ENCODE measurements around the gene FAM53A. TPM values are rescaled to one million over a fixed set of nuclear protein-coding genes. Genes with fewer than 3 reads are reported as not detected.
"Not testable (repeated sequence)": the region's sequence is repeated elsewhere in the genome, so short reads cannot be mapped to it uniquely, and the experiment has no call there.

Gene FAM53A
- total and polyA plus RNA-seq, 4 experiments from 2014 or later: 0.89 to 2.8 (median 1.7) TPM

- H3K27ac ChIP-seq (ENCODE audit: low read depth, low read length); H3K27me3 ChIP-seq (ENCODE audit: insufficient read depth, low read length); DNase-seq; H3K9me3 ChIP-seq (ENCODE audit: control insufficient read depth in 1 of 2, low read length in 2 of 2); intact Hi-C loops (cut with micrococcal nuclease); H3K27me3 Mint-ChIP-seq; H3K4me3 Mint-ChIP-seq; H3K4me1 ChIP-seq (ENCODE audit: insufficient read depth, low read length); H3K9me3 Mint-ChIP-seq; H3K4me3 ChIP-seq (ENCODE audit: low read length in 2 of 2): not testable (repeated sequence)
- H3K36me3 ChIP-seq (ENCODE audit: insufficient read depth, low read length): peaks cover 36% of the 10 kb centered on the region
- H3K4me1 Mint-ChIP-seq: peaks cover 12 to 40% (median 24%) of the 10 kb centered on the region in 4 donors
- H3K36me3 Mint-ChIP-seq: peaks cover 36 to 67% of the 10 kb centered on the region in 2 donors
- ChIA-PET CTCF (ENCODE audit: partially characterized antibody) (interaction anchor here (1.3 to 9.7 kb wide), 4 partner anchors 9 to 31 kb away, joined by 3 to 115 read pairs (median 4); partner anchors contain the start of genes TACC3 and TMEM129), POLR2A (ENCODE audit: partially characterized antibody) (interaction anchor here (1.3 to 3.7 kb wide), 3 partner anchors 9 to 19 kb away, joined by 3 to 14 read pairs (median 4); partner anchors contain the start of genes SLBP, TACC3 and TMEM129)
- peak overlapping the region in 1 of 7 donors; percentile 29 for H3K27ac Mint-ChIP-seq
Observed at GRCh38 chr4:1701671-1702070, 17.6 kb upstream of the FAM53A start.

- peak overlapping the region in 1 of 7 donors; percentile 44 for H3K27ac Mint-ChIP-seq
- H3K4me1 ChIP-seq (ENCODE audit: insufficient read depth, low read length): peaks cover 4% of the 10 kb centered on the region
- no peaks in the 10 kb centered on the region for H3K27me3 ChIP-seq (ENCODE audit: insufficient read depth, low read length)
- POLR2A ChIA-PET (ENCODE audit: partially characterized antibody): interaction anchor here (2.5 to 7.5 kb wide), 2 partner anchors 16 to 27 kb away, joined by 8 to 128 read pairs; partner anchors contain the start of genes SLBP, TACC3 and TMEM129
- H3K27me3 Mint-ChIP-seq: no peaks in the 10 kb centered on the region
- DNase-seq: no peak
- peaks cover 3 to 7% (median 6%) of the 10 kb centered on the region in 4 donors for H3K4me1 Mint-ChIP-seq
- peaks cover 32 to 60% of the 10 kb centered on the region in 2 donors for H3K36me3 Mint-ChIP-seq
- CTCF ChIA-PET (ENCODE audit: partially characterized antibody): interaction anchor here (1.5 to 12.3 kb wide), 5 partner anchors 10 to 204 kb away, joined by 4 to 591 read pairs (median 53); partner anchors contain the start of genes SLBP, TACC3 and TMEM129
- no peaks in the 10 kb centered on the region for H3K9me3 ChIP-seq (ENCODE audit: control insufficient read depth in 1 of 2, low read length in 2 of 2)
- H3K9me3 Mint-ChIP-seq: no peaks in the 10 kb centered on the region
- H3K4me3 Mint-ChIP-seq: no peak overlapping the region
- intact Hi-C loops (cut with micrococcal nuclease): no loop called here
- peaks cover 65% of the 10 kb centered on the region for H3K36me3 ChIP-seq (ENCODE audit: insufficient read depth, low read length)
- H3K27ac ChIP-seq (ENCODE audit: low read depth, low read length): no peak overlapping the region
- no peak overlapping the region for H3K4me3 ChIP-seq (ENCODE audit: low read length in 2 of 2)
Observed at GRCh38 chr4:1695913-1696312, 11.8 kb upstream of the FAM53A start.

DNA sequence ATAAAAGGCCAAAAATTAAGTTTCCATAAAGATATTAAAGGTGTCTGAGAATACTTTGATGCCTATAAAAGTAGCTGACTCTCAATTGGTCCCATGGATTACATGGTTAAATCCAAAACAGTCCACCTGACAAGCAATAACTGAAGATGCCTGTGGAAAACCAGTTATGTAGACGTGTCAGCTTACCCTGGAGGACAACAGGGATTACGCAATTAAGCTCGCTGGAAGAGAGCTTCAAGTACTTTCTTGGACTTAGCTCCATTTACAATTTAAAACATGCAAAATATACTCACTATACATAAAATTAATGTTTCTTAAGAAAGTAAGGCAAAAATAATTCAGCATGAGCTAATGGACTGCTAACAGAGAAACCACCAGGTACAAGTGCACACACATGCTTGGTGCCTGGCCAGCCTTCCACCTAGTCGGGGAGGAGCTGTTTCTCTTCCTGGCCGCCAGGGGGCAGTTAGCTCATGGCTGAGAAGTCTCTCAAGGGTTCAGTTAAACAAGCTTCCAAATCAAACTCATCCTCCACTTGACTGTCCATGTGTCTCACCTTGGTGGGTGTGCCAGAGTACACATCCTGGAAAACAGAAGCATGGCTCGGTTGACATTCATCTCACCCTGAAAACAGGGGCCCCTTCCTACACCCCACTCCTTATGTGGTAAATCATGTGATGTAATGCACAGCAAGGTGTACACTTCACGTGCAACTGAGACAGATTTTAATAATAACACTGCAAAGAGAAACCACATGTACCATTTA, 9.2 kb upstream of the FAM53A start:
- CTCF ChIA-PET (ENCODE audit: partially characterized antibody): interaction anchor here (0.7 to 12.3 kb wide), 32 partner anchors 10 to 776 kb away, joined by 3 to 591 read pairs (median 4); partner anchors contain the start of genes FAM53A, LETM1, RNF4 and SLBP
- Mint-ChIP-seq H3K9me3 (no peaks in the 10 kb centered on the region), H3K27me3 (no peaks in the 10 kb centered on the region), H3K4me3 (no peak overlapping the region), H3K27ac (peak overlapping the region in 6 of 7 donors; percentile 26 to 90 (median 62)), H3K36me3 (peaks cover 29 to 47% of the 10 kb centered on the region in 2 donors), H3K4me1 (peaks cover 3 to 5% (median 4%) of the 10 kb centered on the region in 4 donors)
- peaks cover 4% of the 10 kb centered on the region for H3K4me1 ChIP-seq (ENCODE audit: insufficient read depth, low read length)
- intact Hi-C loops (cut with micrococcal nuclease): loop anchor here (1.0 kb wide), 4 partner anchors 10 to 206 kb away; partner anchors contain the start of gene SLBP
- no peaks in the 10 kb centered on the region for H3K9me3 ChIP-seq (ENCODE audit: control insufficient read depth in 1 of 2, low read length in 2 of 2)
- H3K36me3 ChIP-seq (ENCODE audit: insufficient read depth, low read length): peaks cover 49% of the 10 kb centered on the region
- H3K4me3 ChIP-seq (ENCODE audit: low read length in 2 of 2): no peak overlapping the region
- no peak overlapping the region for H3K27ac ChIP-seq (ENCODE audit: low read depth, low read length)
- DNase-seq: peak; percentile 77 to 81 (median 81)
- no peaks in the 10 kb centered on the region for H3K27me3 ChIP-seq (ENCODE audit: insufficient read depth, low read length)
- POLR2A ChIA-PET (ENCODE audit: partially characterized antibody): interaction anchor here (0.7 to 7.5 kb wide), 8 partner anchors 10 to 88 kb away, joined by 3 to 128 read pairs (median 5); partner anchors contain the start of genes FAM53A, SLBP, TACC3 and TMEM129

DNA sequence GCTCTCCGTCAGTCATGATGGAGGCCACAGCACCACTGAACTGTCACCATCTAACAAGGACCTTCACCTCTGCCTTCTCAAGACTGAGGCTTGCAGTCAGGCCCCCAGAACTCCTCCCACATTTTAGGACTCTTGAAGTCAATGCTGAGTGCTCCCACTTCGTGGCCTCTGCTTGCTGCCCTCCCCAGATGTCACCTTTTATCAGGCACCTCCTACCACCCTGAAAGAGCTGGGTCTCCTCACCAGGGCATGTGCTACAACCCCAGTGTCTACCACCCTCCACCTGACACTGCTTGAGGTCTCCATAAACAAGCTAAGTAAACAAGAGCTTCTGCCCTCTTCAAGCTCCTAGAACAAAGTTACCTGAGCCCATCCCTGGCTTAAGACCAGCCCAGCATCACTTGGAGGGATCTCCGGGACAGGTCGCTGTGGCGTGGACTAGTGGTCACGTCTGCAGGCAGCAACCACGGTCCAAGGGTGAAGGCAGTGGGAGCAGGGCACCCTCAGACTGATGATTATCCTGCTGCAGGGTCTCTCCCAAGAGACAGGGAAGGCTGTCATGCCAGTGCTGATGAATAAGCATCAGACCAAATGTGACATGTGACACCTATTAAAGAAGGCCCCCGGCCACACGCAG, 7.7 kb upstream of the FAM53A start:
- no peaks in the 10 kb centered on the region for H3K27me3 Mint-ChIP-seq
- Histone ChIP-seq H3K4me3 (ENCODE audit: low read length in 2 of 2) (no peak overlapping the region), H3K27ac (ENCODE audit: low read depth, low read length) (no peak overlapping the region), H3K9me3 (ENCODE audit: control insufficient read depth in 1 of 2, low read length in 2 of 2) (no peaks in the 10 kb centered on the region), H3K4me1 (ENCODE audit: insufficient read depth, low read length) (peaks cover 4% of the 10 kb centered on the region), H3K36me3 (ENCODE audit: insufficient read depth, low read length) (peaks cover 49% of the 10 kb centered on the region), H3K27me3 (ENCODE audit: insufficient read depth, low read length) (no peaks in the 10 kb centered on the region)
- peaks cover 3 to 5% (median 4%) of the 10 kb centered on the region in 4 donors for H3K4me1 Mint-ChIP-seq
- ChIA-PET POLR2A (ENCODE audit: partially characterized antibody) (interaction anchor here (1.4 to 7.5 kb wide), 4 partner anchors 20 to 41 kb away, joined by 3 to 128 read pairs (median 8); partner anchors contain the start of genes SLBP, TACC3 and TMEM129), CTCF (ENCODE audit: partially characterized antibody) (interaction anchor here (1.0 to 12.3 kb wide), 8 partner anchors 11 to 336 kb away, joined by 3 to 591 read pairs (median 10); partner anchors contain the start of genes SLBP, TACC3 and TMEM129)
- peaks cover 29 to 41% of the 10 kb centered on the region in 2 donors for H3K36me3 Mint-ChIP-seq
- H3K9me3 Mint-ChIP-seq: no peaks in the 10 kb centered on the region
- H3K4me3 Mint-ChIP-seq: no peak overlapping the region
- intact Hi-C loops (cut with micrococcal nuclease): no loop called here
- H3K27ac Mint-ChIP-seq: peak overlapping the region in 3 of 7 donors; percentile 4 to 71 (median 17)
- DNase-seq: no peak

- no peak overlapping the region for H3K4me3 Mint-ChIP-seq
- H3K27me3 ChIP-seq (ENCODE audit: insufficient read depth, low read length): no peaks in the 10 kb centered on the region
- H3K4me1 Mint-ChIP-seq: peaks cover 3 to 5% (median 4%) of the 10 kb centered on the region in 4 donors
- H3K4me1 ChIP-seq (ENCODE audit: insufficient read depth, low read length): peaks cover 4% of the 10 kb centered on the region
- no peak for DNase-seq
- CTCF ChIA-PET (ENCODE audit: partially characterized antibody): interaction anchor here (1.6 to 12.3 kb wide), 3 partner anchors 10 to 35 kb away, joined by 6 to 591 read pairs (median 115); partner anchors contain the start of genes TACC3 and TMEM129
- H3K4me3 ChIP-seq (ENCODE audit: low read length in 2 of 2): no peak overlapping the region
- H3K9me3 Mint-ChIP-seq: no peaks in the 10 kb centered on the region
- H3K9me3 ChIP-seq (ENCODE audit: control insufficient read depth in 1 of 2, low read length in 2 of 2): no peaks in the 10 kb centered on the region
- POLR2A ChIA-PET (ENCODE audit: partially characterized antibody): interaction anchor here (1.4 to 7.5 kb wide), 3 partner anchors 21 to 42 kb away, joined by 3 to 128 read pairs (median 9); partner anchors contain the start of genes SLBP, TACC3 and TMEM129
- peaks cover 24 to 37% of the 10 kb centered on the region in 2 donors for H3K36me3 Mint-ChIP-seq
- peaks cover 40% of the 10 kb centered on the region for H3K36me3 ChIP-seq (ENCODE audit: insufficient read depth, low read length)
- no peak overlapping the region for H3K27ac ChIP-seq (ENCODE audit: low read depth, low read length)
- no peaks in the 10 kb centered on the region for H3K27me3 Mint-ChIP-seq
- H3K27ac Mint-ChIP-seq: peak overlapping the region in 3 of 7 donors; percentile 30 to 55 (median 42)
- intact Hi-C loops (cut with micrococcal nuclease): no loop called here
Observed at GRCh38 chr4:1690698-1691097, 6.6 kb upstream of the FAM53A start.

DNA sequence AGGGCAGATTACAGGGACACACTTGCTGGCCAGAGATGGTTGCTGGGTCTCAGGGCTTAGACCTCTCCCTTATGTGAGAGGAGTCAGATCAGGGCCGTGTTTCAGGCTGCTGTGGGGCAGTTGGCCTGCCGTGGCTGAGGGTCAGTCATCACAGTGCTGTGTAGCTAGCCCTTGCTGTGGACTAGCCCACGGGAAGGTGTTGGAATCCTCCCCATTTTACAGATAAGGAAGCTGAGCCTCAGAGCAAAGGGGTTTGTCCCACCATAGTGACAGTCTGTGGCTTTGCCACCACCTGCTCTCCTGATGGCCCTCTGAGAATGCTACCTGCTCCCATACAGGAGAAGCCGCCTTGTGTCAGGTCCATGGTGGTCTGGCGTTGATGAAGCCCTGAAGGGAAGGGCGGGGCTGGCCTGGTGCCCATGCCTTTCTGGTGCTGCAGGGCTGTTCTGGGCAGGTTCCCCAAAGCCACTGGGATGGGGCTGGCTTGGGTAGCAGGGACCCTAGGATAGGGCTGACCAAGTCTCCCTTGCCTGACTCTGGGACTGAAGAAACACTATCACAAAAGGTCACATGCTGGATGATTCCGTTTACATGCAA, 2.4 kb upstream of the FAM53A start:
- H3K9me3 ChIP-seq (ENCODE audit: control insufficient read depth in 1 of 2, low read length in 2 of 2): no peaks in the 10 kb centered on the region
- no peak overlapping the region for H3K4me3 ChIP-seq (ENCODE audit: low read length in 2 of 2)
- Mint-ChIP-seq H3K4me1 (peaks cover 9 to 11% (median 11%) of the 10 kb centered on the region in 4 donors), H3K36me3 (peaks cover 6 to 8% of the 10 kb centered on the region in 2 donors), H3K4me3 (peak overlapping the region in 5 of 8 donors; percentile 38 to 67 (median 48)), H3K9me3 (no peaks in the 10 kb centered on the region), H3K27ac (peak overlapping the region in 4 of 7 donors; percentile 24 to 68 (median 33)), H3K27me3 (no peaks in the 10 kb centered on the region)
- ChIA-PET POLR2A (ENCODE audit: partially characterized antibody) (interaction anchor here (1.5 kb wide), 1 partner anchor 34 kb away, joined by 4 read pairs; the partner anchor contains the start of genes TACC3 and TMEM129), CTCF (ENCODE audit: partially characterized antibody) (interaction anchor here (12.3 kb wide), 1 partner anchor 39 kb away, joined by 591 read pairs; the partner anchor contains the start of genes TACC3 and TMEM129)
- peaks cover 10% of the 10 kb centered on the region for H3K36me3 ChIP-seq (ENCODE audit: insufficient read depth, low read length)
- DNase-seq: no peak
- intact Hi-C loops (cut with micrococcal nuclease): no loop called here
- H3K27ac ChIP-seq (ENCODE audit: low read depth, low read length): no peak overlapping the region
- peaks cover 7% of the 10 kb centered on the region for H3K4me1 ChIP-seq (ENCODE audit: insufficient read depth, low read length)
- no peaks in the 10 kb centered on the region for H3K27me3 ChIP-seq (ENCODE audit: insufficient read depth, low read length)
